SK-MEL-5 (cell line): Measurements from ENCODE around the gene CARS2. TPM values are rescaled to one million over a fixed set of nuclear protein-coding genes. Genes with fewer than 3 reads are reported as not detected.
"Not testable (repeated sequence)": the region's sequence is repeated elsewhere in the genome, so short reads cannot be mapped to it uniquely, and the experiment has no call there.

ENCODE experiments used
- DNase-seq: peaks from one replicate; pipeline ENCODE4 v3.0.0-alpha.2; 2016; ENCODE audit warnings: low read depth, low spot score
- in situ Hi-C: cut with HindIII; loops from 2 replicates; pipeline ENCODE4 v1.10.0; 2016; ENCODE audit warnings: low sequenced_read_pairs, high pct_unique_total_duplicates, low pct_unique_long_range_greater_than_20kb
- total RNA-seq: library from RNA; depleted of rRNA; stranded (reverse); fragments of >200 nt; shearing (Covaris generic); gene quantifications from 2 replicates; pipeline ENCODE4 v1.2.3, GENCODE V29; 2014

CARS2 gene
- total RNA-seq, 1 experiment from 2014 or later, result 55.4 TPM

- DNase-seq, result no peak
Measured at GRCh38 chr13:110617321-110618072, 88.4 kb downstream of the CARS2 start.

GRCh38 chr13:110616103-110617101, 89.5 kb downstream of the CARS2 start:
- in situ Hi-C loops, result no loop called here
- peak; percentile 32 for DNase-seq

More at GRCh38 chr13:110617321-110618072, 88.4 kb downstream of the CARS2 start:
- in situ Hi-C loops, result no loop called here

- DNase-seq, result peak; percentile 94
- in situ Hi-C loops, result no loop called here
Measured at GRCh38 chr13:110615322-110616102, 90.4 kb downstream of the CARS2 start, which contains the start of gene NAXD. NAXD (plus strand) TSS chr13:110615545; CDS start chr13:110615602, 57 bp downstream.

GRCh38 chr13:110615005-110615321, 91.0 kb downstream of the CARS2 start:
- in situ Hi-C loops, result no loop called here
- no peak for DNase-seq

- DNase-seq, result no peak
- in situ Hi-C loops, result no loop called here
Measured at GRCh38 chr13:110610955-110611595, 94.8 kb downstream of the CARS2 start.

GRCh38 chr13:110607675-110608224, 98.2 kb downstream of the CARS2 start:
- in situ Hi-C loops, result no loop called here

GRCh38 chr13:110606281-110606680, 99.6 kb downstream of the CARS2 start:
- DNase-seq, in situ Hi-C loops: not testable (repeated sequence)

More at GRCh38 chr13:110607675-110608224, 98.2 kb downstream of the CARS2 start:
- no peak for DNase-seq

- in situ Hi-C loops, result no loop called here
Measured at GRCh38 chr13:110605132-110605531, 100.8 kb downstream of the CARS2 start.

GRCh38 chr13:110600980-110601379, 104.9 kb downstream of the CARS2 start:
- in situ Hi-C loops, result no loop called here

More at GRCh38 chr13:110605132-110605531, 100.8 kb downstream of the CARS2 start:
- DNase-seq, result no peak

GRCh38 chr13:110600261-110600819, 105.6 kb downstream of the CARS2 start:
- no peak for DNase-seq
- in situ Hi-C loops, result no loop called here

More at GRCh38 chr13:110600980-110601379, 104.9 kb downstream of the CARS2 start:
- no peak for DNase-seq

- DNase-seq, result no peak
- in situ Hi-C loops, result no loop called here
Measured at GRCh38 chr13:110597041-110597689, 108.8 kb downstream of the CARS2 start.

- peak; percentile 74 for DNase-seq
- in situ Hi-C loops, result no loop called here
Measured at GRCh38 chr13:110593430-110594130, 112.3 kb downstream of the CARS2 start.

GRCh38 chr13:110592665-110593064, 113.3 kb downstream of the CARS2 start:
- no peak for DNase-seq
- in situ Hi-C loops, result no loop called here
